GM12801 (cell line): ENCODE results near the gene TMEM178B.

Source experiments
- CTCF ChIP-seq: IDR thresholded peaks from one replicate; pipeline ENCODE4 v1.5.1; 2011; ENCODE audit warnings: control low read depth; ENCODE audit not compliant: insufficient read length; ENCODE audit errors: extremely low read depth

Gene TMEM178B

GRCh38 chr7:141156407-141156806, 82.5 kb downstream of the TMEM178B start:
- no peak for TF ChIP-seq CTCF

GRCh38 chr7:141157138-141157765, 83.4 kb downstream of the TMEM178B start:
- TF ChIP-seq CTCF, result no peak

GRCh38 chr7:141158561-141158960, 84.7 kb downstream of the TMEM178B start:
- no peak for TF ChIP-seq CTCF

- no peak for TF ChIP-seq CTCF
Measured at GRCh38 chr7:141160246-141160860, 86.5 kb downstream of the TMEM178B start.

GRCh38 chr7:141161550-141162535, 88.0 kb downstream of the TMEM178B start:
- TF ChIP-seq CTCF, result no peak

GRCh38 chr7:141165521-141165920, 91.7 kb downstream of the TMEM178B start:
- TF ChIP-seq CTCF, result no peak

GRCh38 chr7:141166926-141167325, 93.1 kb downstream of the TMEM178B start:
- no peak for TF ChIP-seq CTCF
